ENCODE data around the gene DAZAP2.
A peak's percentile ranks its signal among the peaks of the same experiment; 100 is the strongest.
"Not testable (repeated sequence)": the region's sequence is repeated elsewhere in the genome, so short reads cannot be mapped to it uniquely, and the experiment has no call there.

Gene DAZAP2

DNA sequence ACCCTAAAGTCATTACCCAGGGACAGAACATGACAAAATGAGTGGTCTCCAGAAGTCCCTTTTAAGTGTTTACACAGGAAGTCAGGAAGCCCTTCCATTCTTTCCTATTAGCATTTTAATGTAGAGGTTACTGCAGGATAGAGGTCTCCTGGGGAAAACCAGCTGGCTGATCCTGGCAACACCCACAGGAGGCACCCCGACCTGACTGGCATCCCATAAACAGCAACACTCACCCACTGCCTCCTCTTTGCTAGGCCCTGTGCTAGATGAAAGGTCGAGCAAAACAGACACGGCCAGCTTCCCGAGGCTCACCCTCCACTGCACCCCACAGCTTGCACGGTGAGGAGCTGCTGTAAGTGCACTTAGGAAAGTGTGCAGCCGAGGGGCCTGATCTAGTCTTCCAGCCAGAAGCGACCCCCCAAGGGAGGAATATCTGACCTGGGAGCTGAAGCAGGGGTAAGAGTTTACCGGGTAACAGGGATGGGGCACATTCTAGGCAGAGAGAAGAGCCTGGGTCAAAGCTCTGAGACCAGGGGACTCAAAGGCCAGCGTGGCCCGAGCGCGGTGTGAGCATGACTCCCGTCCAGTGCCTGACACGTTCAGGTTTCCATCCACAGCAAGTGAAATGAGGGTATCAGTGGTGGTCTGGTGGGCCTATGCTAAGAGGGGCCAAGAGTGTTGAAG is 9.0 kb downstream of the DAZAP2 start:
- DNase-seq: no peak

GRCh38 chr12:51253276-51253675 is 14.7 kb downstream of the DAZAP2 start:
- no peak for DNase-seq

- no peak for DNase-seq
Measured at GRCh38 chr12:51254536-51254935, 15.9 kb downstream of the DAZAP2 start.

- DNase-seq: not testable (repeated sequence)
Measured at GRCh38 chr12:51259600-51259999, 21.0 kb downstream of the DAZAP2 start.

GRCh38 chr12:51262758-51263177 is 24.1 kb downstream of the DAZAP2 start:
- DNase-seq: no peak

- DNase-seq: no peak
Measured at GRCh38 chr12:51263341-51263740, 24.7 kb downstream of the DAZAP2 start.

GRCh38 chr12:51264297-51264696 is 25.7 kb downstream of the DAZAP2 start:
- DNase-seq: no peak

DNA sequence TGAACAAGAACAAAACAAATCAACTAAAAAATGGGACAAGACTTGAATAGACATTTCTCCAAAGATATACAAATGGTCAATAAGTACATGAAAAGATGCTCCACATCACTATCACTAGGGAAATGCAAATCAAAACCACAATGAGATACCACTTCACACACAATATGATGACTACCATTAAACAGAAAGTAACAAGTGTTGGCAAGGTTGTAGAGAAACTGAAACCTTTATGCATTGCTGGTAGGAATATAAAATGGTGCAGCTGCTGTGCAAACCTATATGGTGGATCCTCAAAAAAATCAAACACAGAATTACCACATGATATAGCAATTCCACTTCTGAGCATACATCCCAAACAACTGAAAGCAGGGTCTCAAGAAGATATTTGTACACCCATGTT is 26.4 kb downstream of the DAZAP2 start:
- no peak for DNase-seq

- no peak for DNase-seq
Measured at GRCh38 chr12:51269174-51270066, 30.8 kb downstream of the DAZAP2 start.

DNA sequence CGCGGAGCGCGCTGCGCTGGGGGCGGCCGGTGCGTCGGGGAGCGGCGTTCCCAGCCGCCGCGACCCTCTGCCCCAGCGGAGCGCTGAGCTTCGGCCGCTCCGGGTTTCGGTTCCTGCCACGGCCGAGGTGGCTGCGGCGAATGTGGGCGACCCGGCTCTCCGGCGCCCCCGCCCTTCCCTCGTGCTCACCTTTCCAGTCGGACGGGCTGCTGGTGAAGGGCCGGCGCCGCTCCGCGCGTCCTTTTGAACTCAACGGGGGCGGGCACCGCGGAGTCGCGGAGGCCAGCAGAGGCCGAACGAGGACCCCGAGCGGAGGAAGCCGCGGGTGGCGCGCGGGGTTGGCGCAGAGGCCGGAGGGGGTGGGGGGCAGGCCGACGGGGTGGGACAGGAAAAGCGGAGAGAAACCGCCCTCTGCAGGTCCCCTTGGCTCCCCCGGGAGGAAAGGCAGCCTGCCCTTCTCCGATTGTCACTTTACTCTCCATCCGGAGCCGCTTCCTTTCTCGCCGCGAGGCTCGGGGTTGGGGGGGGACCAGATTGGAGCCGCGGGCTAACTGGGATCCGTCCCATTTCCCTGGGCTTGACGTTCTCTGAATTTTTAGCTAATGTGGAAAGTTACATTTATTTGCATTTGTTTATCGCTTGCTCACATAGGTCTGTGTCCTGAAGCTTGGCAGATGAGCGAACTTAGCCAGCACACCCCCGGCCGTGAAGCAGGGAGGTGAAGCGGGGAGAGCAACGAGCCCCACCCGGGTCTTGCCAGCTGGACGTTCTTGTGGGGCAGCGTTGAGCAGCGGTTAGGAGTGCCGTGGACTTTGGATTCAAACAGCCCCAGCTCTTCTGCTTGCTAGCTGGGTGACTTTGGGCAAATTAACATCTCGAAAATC is 31.7 kb downstream of the DAZAP2 start, which contains the start of gene SMAGP:
SMAGP (minus strand) TSS at position 349 of the 884 bp plus-strand sequence. CDS start 1,137 bp downstream, outside the sequence.
- peak; percentile 63 for DNase-seq

DNA sequence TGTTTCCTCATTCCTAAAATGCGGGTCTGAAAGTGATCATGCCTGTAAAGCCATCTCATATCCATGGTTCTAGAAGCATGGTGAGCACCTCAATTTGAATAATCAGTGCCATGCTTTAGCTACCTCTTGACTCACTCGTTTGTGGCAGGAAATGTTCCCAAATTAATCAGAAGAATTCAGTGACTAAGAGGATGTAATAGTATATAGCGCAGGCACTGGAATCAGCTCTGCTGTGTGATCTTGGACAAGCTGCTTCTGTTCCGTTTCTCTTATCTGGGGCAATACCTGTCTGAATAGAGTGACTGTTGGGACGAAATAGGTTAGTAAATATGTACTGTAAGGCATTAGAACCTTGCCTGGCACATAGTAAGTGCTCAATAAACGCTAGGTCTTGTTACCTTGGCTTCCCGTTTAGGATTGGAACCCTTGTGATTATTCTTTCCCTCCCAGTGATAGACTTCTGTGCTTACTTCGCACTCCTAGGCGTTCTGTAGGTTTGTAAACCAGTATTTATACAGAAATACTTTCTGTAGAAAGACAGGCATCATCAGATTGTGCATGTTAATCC is 32.4 kb downstream of the DAZAP2 start:
- no peak for DNase-seq

- not testable (repeated sequence) for DNase-seq
Measured at GRCh38 chr12:51272810-51273209, 34.2 kb downstream of the DAZAP2 start.

DNA sequence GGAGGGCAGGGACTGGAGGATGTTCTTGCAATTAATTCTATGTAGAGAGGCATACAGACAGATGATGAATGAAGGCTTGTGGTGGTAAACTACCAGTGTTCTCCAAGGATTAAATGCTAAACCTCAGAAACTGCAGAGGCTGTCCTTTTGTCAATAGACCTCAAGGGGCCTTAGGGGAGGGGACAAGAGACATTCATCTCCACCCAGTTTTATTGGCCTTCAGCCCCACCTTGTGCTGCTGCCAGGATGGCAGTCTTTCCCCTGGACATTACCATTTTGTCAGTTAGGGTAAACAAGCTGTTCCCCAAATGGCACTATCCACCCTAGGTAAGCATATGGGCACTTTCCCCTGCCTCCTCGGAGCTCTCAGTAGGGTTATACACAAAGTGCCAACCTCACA is 36.5 kb downstream of the DAZAP2 start:
- no peak for DNase-seq

DNA sequence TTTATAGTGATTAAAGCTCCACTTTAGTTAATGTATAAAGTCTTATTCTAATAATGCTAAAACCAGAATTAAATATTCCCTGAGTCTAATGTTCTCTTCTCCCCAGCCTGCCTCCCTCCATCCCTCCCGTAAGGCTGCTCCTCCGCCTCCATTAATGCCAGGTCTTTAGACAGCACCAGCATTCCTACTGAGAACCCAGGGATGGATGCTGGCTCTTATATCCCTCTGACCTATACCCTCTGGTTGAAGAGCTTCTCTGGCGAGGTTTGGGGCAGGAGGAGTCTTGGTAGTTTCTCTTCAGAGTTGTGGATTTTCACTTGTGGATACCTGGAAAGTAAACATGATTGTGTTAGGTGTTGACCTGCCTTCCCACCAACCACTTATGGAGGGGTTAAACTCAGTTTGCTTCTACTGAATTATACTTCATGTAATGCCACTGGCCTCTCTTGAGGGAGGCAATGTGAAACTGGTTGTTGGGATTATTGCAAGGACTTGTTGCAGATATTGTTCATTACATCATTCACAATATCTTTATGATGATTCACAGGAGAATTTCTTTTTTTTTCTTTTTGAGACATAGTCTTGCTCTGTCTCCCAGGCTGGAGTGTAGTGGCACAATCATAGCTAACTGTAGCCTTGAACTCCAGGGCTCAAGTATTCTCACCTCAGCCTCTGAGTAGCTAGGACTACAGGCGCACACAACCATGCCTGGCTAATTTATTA is 42.7 kb downstream of the DAZAP2 start:
- DNase-seq: no peak

DNA sequence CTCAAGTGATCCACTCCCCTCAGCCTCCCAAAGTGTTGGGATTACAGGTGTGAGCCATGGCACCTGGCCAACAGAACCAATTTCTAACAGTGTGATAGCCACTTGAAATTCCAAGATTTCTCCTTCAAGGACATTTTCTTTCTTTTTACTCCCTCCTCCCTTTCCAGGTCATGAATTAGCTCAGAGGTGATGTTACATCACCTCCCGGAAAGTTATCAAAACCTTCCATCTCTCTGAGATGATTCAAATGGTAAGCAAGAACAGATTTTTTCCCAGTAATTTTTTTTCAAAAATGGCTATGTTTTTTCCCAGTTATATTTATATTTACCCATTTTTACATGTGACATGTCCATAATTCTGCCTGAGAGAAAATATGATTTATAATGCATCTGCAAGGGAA is 47.2 kb downstream of the DAZAP2 start:
- DNase-seq: no peak

GRCh38 chr12:51291603-51292513 is 53.2 kb downstream of the DAZAP2 start:
- DNase-seq: not testable (repeated sequence)

Data from right hindlimb (tissue), 1 donor.